HepG2 (cell line): ENCODE data around the gene PHYHIPL. TPM values are rescaled to one million over a fixed set of nuclear protein-coding genes. Genes with fewer than 3 reads are reported as not detected.
A peak's percentile ranks its signal among the peaks of the same experiment; 100 is the strongest.

Experiments used
- ATAC-seq: fragments of 200-7000 bp; cut with Tn5 transposase; 3 replicates; pipeline ENCODE4 v1.9.1; 2020; ENCODE audit warnings: mild to moderate bottlenecking, moderate library complexity
- BruUV-seq: library from RNA; stranded (reverse); fragments of 400-500 nt; replicated peaks from 2 replicates; lab custom pipeline; 2021; lab: Mats Ljungman, UMichigan
- CTCF ChIA-PET: fragments of 300-600 bp; formaldehyde crosslinking; extraction: SDS; loops from one replicate; lab custom pipeline; 2021; ENCODE audit warnings: low total read pairs, inconsistent platforms, low intra/inter-chr PET ratio; lab: Yijun Ruan, JAX
- POLR2A ChIA-PET: fragments of 350-600 bp; sonication (Branson Sonifier 250); formaldehyde crosslinking; loops from one replicate; lab custom pipeline; 2020; ENCODE audit warnings: antibody characterized with exemption, inconsistent platforms; lab: Yijun Ruan, JAX
- DNase-seq: peaks from one replicate; pipeline ENCODE4 v3.0.0-alpha.2; 2015; ENCODE audit warnings: low spot score
- FAIRE-seq: peaks from 3 replicates; lab custom pipeline; 2011; peaks lifted over from hg19 to GRCh38; lab: Jason Lieb, UNC
- H2AFZ ChIP-seq: one replicate; pipeline ENCODE4 v1.6.1; 2011; ENCODE audit warnings: low read length, inconsistent platforms
- H3K27ac ChIP-seq: fragments of 300-600 bp; 3 replicates; pipeline ENCODE4 v1.8.0; 2011; ENCODE audit warnings: mixed run types, mild to moderate bottlenecking, mixed read lengths, low read length, inconsistent platforms; ENCODE audit not compliant: insufficient read depth; ENCODE audit errors: extremely low read length
- H3K27me3 ChIP-seq, 2 experiments: fragments of 200-600 bp in 1 of 2; 2 replicates in 1 of 2; 3 replicates in 1 of 2; pipeline versions ENCODE4 v1.6.0 to v1.8.0; 2011; ENCODE audit warnings: low read length in 2 of 2, mild to moderate bottlenecking in 2 of 2, moderate library complexity in 2 of 2, inconsistent platforms in 1 of 2; ENCODE audit not compliant: insufficient read depth in 2 of 2, control insufficient read depth in 1 of 2
- H3K36me3 ChIP-seq, 2 experiments: fragments of 200-600 bp in 1 of 2; replicated peaks in 1 of 2; 2 replicates in 1 of 2; 3 replicates in 1 of 2; pipeline versions ENCODE4 v1.5.1 to v1.8.0; 2011; ENCODE audit warnings: low read length in 2 of 2, inconsistent platforms in 1 of 2; ENCODE audit not compliant: insufficient read depth in 2 of 2, control insufficient read depth in 1 of 2
- H3K4me1 ChIP-seq: 2 replicates; pipeline ENCODE4 v1.5.1; 2012; ENCODE audit warnings: low read length, inconsistent platforms; ENCODE audit not compliant: insufficient read depth
- H3K4me2 ChIP-seq: 2 replicates; pipeline ENCODE4 v1.6.0; 2011; ENCODE audit warnings: low read depth, low read length, inconsistent platforms
- H3K4me3 ChIP-seq, 3 experiments: fragments of 200-600 bp in 1 of 3; sonication (generic), shearing (Covaris generic) in 1 of 3; replicated peaks in 1 of 3; 2 replicates each; pipeline ENCODE4 v1.5.1; 2011 to 2016; ENCODE audit warnings: low read length in 3 of 3, inconsistent platforms in 2 of 3, low read depth in 2 of 3, mild to moderate bottlenecking in 2 of 3, control low read depth in 1 of 3, mixed read lengths in 1 of 3; ENCODE audit not compliant: insufficient read depth in 1 of 3
- H3K79me2 ChIP-seq: one replicate; pipeline ENCODE4 v1.6.1; 2011; ENCODE audit warnings: low read length, inconsistent platforms; ENCODE audit not compliant: insufficient read depth
- H3K9ac ChIP-seq: 2 replicates; pipeline ENCODE4 v1.6.0; 2011; ENCODE audit warnings: mild to moderate bottlenecking, low read depth, low read length, inconsistent platforms; ENCODE audit not compliant: insufficient read depth
- H3K9me3 ChIP-seq: 2 replicates; pipeline ENCODE4 v1.5.1; 2012; ENCODE audit warnings: mild to moderate bottlenecking, low read length
- H4K20me1 ChIP-seq: 2 replicates; pipeline ENCODE4 v1.6.0; 2011; ENCODE audit warnings: inconsistent platforms, mild to moderate bottlenecking, low read length, moderate library complexity; ENCODE audit not compliant: insufficient read depth
- ARID3A ChIP-seq: IDR thresholded peaks from 2 replicates; pipeline ENCODE4 v1.6.1; 2012; ENCODE audit warnings: low read depth, low read length, improper control_type of control experiment
- EP300 ChIP-seq, 3 experiments: sonication (generic) in 1 of 3; formaldehyde crosslinking in 1 of 3; IDR thresholded peaks; 2 replicates each; pipeline versions ENCODE4 v1.5.1 to v1.6.1; 2011 to 2020; ENCODE audit warnings: low read depth in 2 of 3, low read length in 2 of 3, borderline replicate concordance in 1 of 3, improper control_type of control experiment in 1 of 3, mild to moderate bottlenecking in 1 of 3, missing genetic modification reagents in 1 of 3, moderate library complexity in 1 of 3
- FOXA3 ChIP-seq: IDR thresholded peaks from 2 replicates; pipeline ENCODE4 v1.6.1; 2016; ENCODE audit warnings: missing genetic modification reagents, missing compliant biosample characterization
- GATAD2A ChIP-seq: IDR thresholded peaks from 2 replicates; pipeline ENCODE4 v1.6.1; 2016
- ISL2 ChIP-seq: sonication (generic); formaldehyde crosslinking; IDR thresholded peaks from 2 replicates; pipeline ENCODE4 v1.5.0; 2020; ENCODE audit warnings: missing genetic modification reagents
- MXD1 ChIP-seq: sonication (generic); formaldehyde crosslinking; IDR thresholded peaks from 2 replicates; pipeline ENCODE4 v1.4.0; 2020; ENCODE audit warnings: mild to moderate bottlenecking, missing genetic modification reagents
- NFIC ChIP-seq: IDR thresholded peaks from 2 replicates; pipeline ENCODE4 v1.6.1; 2012; ENCODE audit warnings: mild to moderate bottlenecking, low read length, inconsistent platforms
- PAXIP1 ChIP-seq: sonication (generic); formaldehyde crosslinking; conservative IDR thresholded peaks from 2 replicates; pipeline ENCODE4 v1.4.0; 2020; ENCODE audit warnings: mild to moderate bottlenecking, missing genetic modification reagents, moderate library complexity
- POGZ ChIP-seq: sonication (generic); formaldehyde crosslinking; IDR thresholded peaks from 2 replicates; pipeline ENCODE4 v1.4.0; 2020; ENCODE audit warnings: mild to moderate bottlenecking, missing genetic modification reagents
- RARA ChIP-seq: IDR thresholded peaks from 2 replicates; pipeline ENCODE4 v1.6.1; 2016; ENCODE audit warnings: missing genetic modification reagents, missing compliant biosample characterization
- RBM22 ChIP-seq: fragments of 200-400 bp; formaldehyde crosslinking; optimal IDR thresholded peaks from 2 replicates; pipeline ENCODE3; 2017; ENCODE audit warnings: mild to moderate bottlenecking, low read length, moderate library complexity
- SKI ChIP-seq: fragments of 450-650 bp; IDR thresholded peaks from one replicate; pipeline ENCODE4 v1.6.1; 2018; ENCODE audit warnings: mild to moderate bottlenecking; ENCODE audit not compliant: partially characterized antibody
- SMARCC2 ChIP-seq: fragments of 450-650 bp; IDR thresholded peaks from 2 replicates; pipeline ENCODE4 v1.6.1; 2017; ENCODE audit warnings: antibody characterized with exemption, mild to moderate bottlenecking
- SOX13 ChIP-seq, 3 experiments: fragments of 450-650 bp in 1 of 3; sonication (generic) in 1 of 3; formaldehyde crosslinking in 1 of 3; IDR thresholded peaks in 2 of 3; conservative IDR thresholded peaks in 1 of 3; 2 replicates each; pipeline versions ENCODE4 v1.5.0 to v1.6.1; 2016 to 2020; ENCODE audit warnings: antibody characterized with exemption in 1 of 3, mild to moderate bottlenecking in 1 of 3, missing compliant biosample characterization in 1 of 3, missing genetic modification reagents in 1 of 3, moderate library complexity in 1 of 3
- TEAD3 ChIP-seq: optimal IDR thresholded peaks from 2 replicates; pipeline ENCODE3; 2016; ENCODE audit warnings: borderline replicate concordance
- ZNF12 ChIP-seq: sonication (generic); formaldehyde crosslinking; IDR thresholded peaks from 2 replicates; pipeline ENCODE4 v1.5.0; 2020; ENCODE audit warnings: missing genetic modification reagents
- ZNF614 ChIP-seq: IDR thresholded peaks from 2 replicates; pipeline ENCODE4 v1.6.1; 2018; ENCODE audit warnings: missing biosample characterization, missing genetic modification reagents, inconsistent platforms, borderline replicate concordance
- ZNF644 ChIP-seq: IDR thresholded peaks from 2 replicates; pipeline ENCODE4 v1.6.1; 2016; ENCODE audit warnings: low read depth
- ZSCAN21 ChIP-seq: sonication (generic); formaldehyde crosslinking; IDR thresholded peaks from 2 replicates; pipeline ENCODE4 v1.8.0; 2022; ENCODE audit warnings: mild to moderate bottlenecking, missing genetic modification reagents, moderate library complexity, borderline replicate concordance
- in situ Hi-C: cut with HindIII; loops from 2 replicates; pipeline ENCODE4 v1.10.0; 2017; ENCODE audit warnings: low pct_unique_long_range_greater_than_20kb; ENCODE audit not compliant: extremely low pct_ligation_motif_present
- intact Hi-C: fragments of 100-400 bp; cut with micrococcal nuclease; formaldehyde crosslinking; loops from one replicate; pipeline ENCODE4 v1.10.0; 2022; ENCODE audit not compliant: unreplicated experiment
- polyA plus RNA-seq, 8 experiments: library from polyadenylated mRNA; depleted of rRNA in 3 of 8; stranded (reverse) in 7 of 8; unstranded in 1 of 8; fragments of >200 nt; fragmentation: Illumina TruSeq in 4 of 8; extraction: Trizol in 4 of 8; gene quantifications; 2 replicates each; pipeline versions ENCODE4 v1.2.1 to v1.2.3, GENCODE V29; 2011 to 2016; ENCODE audit warnings: low read depth in 4 of 8, missing spikeins in 1 of 8, mixed read lengths in 1 of 8; ENCODE audit not compliant: insufficient read depth in 1 of 8
- total RNA-seq, 5 experiments: library from RNA; depleted of rRNA; stranded (reverse); fragments of >200 nt; fragmentation: Illumina TruSeq; extraction: Trizol; gene quantifications; 2 replicates each; pipeline ENCODE4 v1.2.3, GENCODE V29; 2016; ENCODE audit warnings: low read depth in 1 of 5

The PHYHIPL gene
- total and polyA plus RNA-seq, 2 of the 13 experiments (the other 11 are each of a cell fraction or from before 2014, with no cell fraction given), result 40.6 to 78.5 TPM

GRCh38 chr10:59222788-59223187 is 46.3 kb downstream of the PHYHIPL start:
- H3K27me3 ChIP-seq, result no peaks in the 10 kb centered on the region
- H3K27ac ChIP-seq, result peak overlapping the region; percentile 58
- in situ Hi-C loops, result no loop called here
- no peak overlapping the region for H3K9ac ChIP-seq
- CTCF ChIA-PET, result no interaction called here
- BruUV-seq, result no TSS peak
- H3K79me2 ChIP-seq, result peaks cover 100% of the 10 kb centered on the region
- H3K4me1 ChIP-seq, result peaks cover 65% of the 10 kb centered on the region
- H3K4me2 ChIP-seq, result no peak overlapping the region
- POLR2A ChIA-PET, result interaction anchor here (0.7 kb wide), 1 partner anchor 255 kb away, joined by 3 read pairs; no protein-coding TSS in a partner anchor
- peaks cover 0 to 2% of the 10 kb centered on the region in 2 experiments; a peak in 3 of 5 replicates for H3K36me3 ChIP-seq
- peak; percentile 96 for ATAC-seq
- peaks cover 89% of the 10 kb centered on the region for H4K20me1 ChIP-seq
- FAIRE-seq, result no peak
- peak; percentile 89 for DNase-seq
- H3K9me3 ChIP-seq, result no peaks in the 10 kb centered on the region
- no peak overlapping the region for H2AFZ ChIP-seq
- no peak overlapping the region for H3K4me3 ChIP-seq
- intact Hi-C loops, result loop anchor here (5.0 to 10.0 kb wide), 3 partner anchors 40 to 328 kb away; no protein-coding TSS in a partner anchor
- TF ChIP-seq GATAD2A (peak; percentile 82), FOXA3 (CRISPR knock-in tag) (peak; percentile 58), RBM22 (peak; percentile 60), EP300 (IDR thresholded peaks at IDR 0.05; ENCODE audit: low read depth in 2 of 2, low read length in 2 of 2) (peak in 1 of 2 experiments; percentile 50; a peak in 2 of 4 replicates), EP300 (CRISPR knock-in tag; IDR thresholded peaks at IDR 0.05; ENCODE audit: borderline replicate concordance) (no peak), SOX13 (IDR thresholded peaks at IDR 0.05) (no peak), SOX13 (CRISPR knock-in tag; conservative IDR thresholded peaks at IDR 0.05 in 1 of 2, IDR thresholded peaks at IDR 0.05 in 1 of 2) (peak in 1 of 2 experiments; percentile 52; a peak in 1 of 4 replicates), RARA (peak; percentile 28; the same call in 1 of the 2 replicates), ARID3A (peak; percentile 63; the same call in 1 of the 2 replicates), NFIC (0 out of 2 replicates have a peak, but pooled peaks have one; percentile 23), POGZ (peak; percentile 33; the same call in 1 of the 2 replicates), PAXIP1 (CRISPR knock-in tag) (0 out of 2 replicates have a peak, but pooled peaks have one; percentile 30), ZSCAN21 (CRISPR knock-in tag) (no peak), MXD1 (CRISPR knock-in tag) (no peak), ZNF614 (CRISPR knock-in tag) (0 out of 2 replicates have a peak, but pooled peaks have one; percentile 28), ISL2 (CRISPR knock-in tag) (peak; percentile 59; the same call in 1 of the 2 replicates), ZNF12 (CRISPR knock-in tag) (peak; percentile 23; the same call in 1 of the 2 replicates), SMARCC2 (no peak), TEAD3 (CRISPR knock-in tag) (peak; percentile 98), ZNF644 (0 out of 2 replicates have a peak, but pooled peaks have one; percentile 58), SKI (peak; percentile 68)
